Measurements from ENCODE around the gene CAPRIN1.
"Not testable (repeated sequence)": the region's sequence is repeated elsewhere in the genome, so short reads cannot be mapped to it uniquely, and the experiment has no call there.

The CAPRIN1 gene

DNA sequence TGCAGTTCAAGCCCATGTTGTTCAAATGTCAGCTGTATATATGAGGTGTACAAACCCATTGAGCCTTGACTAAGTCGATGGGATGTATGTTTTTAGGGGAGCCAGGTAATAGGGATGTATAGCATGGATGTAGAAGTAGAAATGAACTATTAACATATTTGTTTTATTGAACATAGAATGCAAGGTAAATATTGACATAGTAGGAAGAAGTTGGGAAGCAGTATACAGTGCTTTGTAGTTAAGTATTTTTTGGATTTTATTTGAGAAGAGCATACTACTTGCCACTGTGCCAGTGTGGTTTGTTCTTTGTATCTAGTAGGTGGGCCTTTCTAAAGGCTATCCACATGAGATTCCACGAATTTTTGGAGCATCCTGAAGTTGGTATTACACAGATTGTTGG is 33.1 kb downstream of the CAPRIN1 start:
- DNase-seq (ENCODE audit: low spot score) (no peak), ATAC-seq (ENCODE audit: low read depth) (no peak)
- Histone ChIP-seq H3K27ac (ENCODE audit: poor library complexity, severe bottlenecking) (no peak overlapping the region), H3K27me3 (ENCODE audit: insufficient read depth, poor library complexity, severe bottlenecking) (no peaks in the 10 kb centered on the region), H3K4me3 (ENCODE audit: severe bottlenecking) (no peak overlapping the region), H3K9me3 (ENCODE audit: severe bottlenecking) (no peaks in the 10 kb centered on the region), H3K36me3 (ENCODE audit: low read depth) (peaks cover 100% of the 10 kb centered on the region), H3K4me1 (ENCODE audit: insufficient read depth, poor library complexity, severe bottlenecking) (no peaks in the 10 kb centered on the region)
- TF ChIP-seq, protein P1, sequence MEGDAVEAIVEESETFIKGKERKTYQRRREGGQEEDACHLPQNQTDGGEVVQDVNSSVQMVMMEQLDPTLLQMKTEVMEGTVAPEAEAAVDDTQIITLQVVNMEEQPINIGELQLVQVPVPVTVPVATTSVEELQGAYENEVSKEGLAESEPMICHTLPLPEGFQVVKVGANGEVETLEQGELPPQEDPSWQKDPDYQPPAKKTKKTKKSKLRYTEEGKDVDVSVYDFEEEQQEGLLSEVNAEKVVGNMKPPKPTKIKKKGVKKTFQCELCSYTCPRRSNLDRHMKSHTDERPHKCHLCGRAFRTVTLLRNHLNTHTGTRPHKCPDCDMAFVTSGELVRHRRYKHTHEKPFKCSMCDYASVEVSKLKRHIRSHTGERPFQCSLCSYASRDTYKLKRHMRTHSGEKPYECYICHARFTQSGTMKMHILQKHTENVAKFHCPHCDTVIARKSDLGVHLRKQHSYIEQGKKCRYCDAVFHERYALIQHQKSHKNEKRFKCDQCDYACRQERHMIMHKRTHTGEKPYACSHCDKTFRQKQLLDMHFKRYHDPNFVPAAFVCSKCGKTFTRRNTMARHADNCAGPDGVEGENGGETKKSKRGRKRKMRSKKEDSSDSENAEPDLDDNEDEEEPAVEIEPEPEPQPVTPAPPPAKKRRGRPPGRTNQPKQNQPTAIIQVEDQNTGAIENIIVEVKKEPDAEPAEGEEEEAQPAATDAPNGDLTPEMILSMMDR (IDR thresholded peaks at IDR 0.05; ENCODE audit: poor library complexity, severe bottlenecking): no peak

DNA sequence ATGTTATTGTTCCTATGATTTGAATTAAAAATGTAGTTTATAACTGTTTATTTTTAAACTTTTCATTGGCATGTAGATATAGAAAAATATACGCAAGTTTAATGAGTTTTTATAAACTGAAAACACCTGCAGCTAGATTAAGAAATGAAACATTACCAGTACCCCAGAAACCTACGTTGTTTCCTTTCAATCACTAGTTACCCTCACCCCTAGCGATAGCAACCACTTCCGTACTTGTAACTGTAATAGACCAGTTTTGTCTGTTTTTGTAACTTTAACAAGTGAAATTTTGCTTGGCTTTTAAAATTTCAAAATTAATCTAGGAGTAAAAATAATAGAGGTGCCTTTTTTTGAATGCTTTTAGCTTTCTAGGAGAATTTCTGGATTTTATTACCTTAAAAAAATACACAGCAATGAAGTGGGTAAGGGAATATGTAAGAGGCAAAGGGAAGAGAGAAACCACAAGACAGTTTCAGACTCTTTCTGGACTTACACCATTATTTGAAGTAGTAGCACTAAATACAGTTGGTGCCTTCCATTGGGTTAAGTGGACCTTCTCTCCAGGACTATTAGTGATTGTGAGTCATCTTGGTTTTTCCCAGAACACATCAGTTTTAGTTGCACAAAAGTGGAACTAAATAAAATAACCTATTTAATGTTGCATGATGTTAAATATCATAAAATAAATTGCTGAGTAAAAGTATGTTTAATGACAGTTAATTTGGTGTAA is 35.2 kb downstream of the CAPRIN1 start:
- no peaks in the 10 kb centered on the region for H3K27me3 ChIP-seq (ENCODE audit: insufficient read depth, poor library complexity, severe bottlenecking)

DNA sequence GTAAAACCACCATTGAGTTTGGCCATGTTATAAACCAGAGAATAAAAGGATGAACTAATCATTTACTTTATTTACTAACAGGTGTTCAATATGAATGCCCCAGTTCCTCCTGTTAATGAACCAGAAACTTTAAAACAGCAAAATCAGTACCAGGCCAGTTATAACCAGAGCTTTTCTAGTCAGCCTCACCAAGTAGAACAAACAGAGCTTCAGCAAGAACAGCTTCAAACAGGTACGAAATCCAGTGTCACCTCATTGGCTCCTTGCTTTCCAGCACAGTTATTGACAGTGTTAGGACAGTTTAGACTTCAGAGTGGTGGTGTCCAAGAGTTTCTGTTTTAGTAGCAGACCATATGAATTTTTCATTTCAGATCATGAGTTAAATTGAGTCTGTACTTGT is 40.3 kb downstream of the CAPRIN1 start:
- H3K27ac ChIP-seq (ENCODE audit: poor library complexity, severe bottlenecking): no peak overlapping the region
- no peaks in the 10 kb centered on the region for H3K4me1 ChIP-seq (ENCODE audit: insufficient read depth, poor library complexity, severe bottlenecking)
- ATAC-seq (ENCODE audit: low read depth): no peak
- H3K9me3 ChIP-seq (ENCODE audit: severe bottlenecking): no peaks in the 10 kb centered on the region
- no peaks in the 10 kb centered on the region for H3K27me3 ChIP-seq (ENCODE audit: insufficient read depth, poor library complexity, severe bottlenecking)
- TF ChIP-seq, protein P1 (IDR thresholded peaks at IDR 0.05; ENCODE audit: poor library complexity, severe bottlenecking): no peak
- DNase-seq (ENCODE audit: low spot score): no peak
- H3K4me3 ChIP-seq (ENCODE audit: severe bottlenecking): no peak overlapping the region
- H3K36me3 ChIP-seq (ENCODE audit: low read depth): peaks cover 99% of the 10 kb centered on the region

More for the DNA sequence above, 35.2 kb downstream of the CAPRIN1 start:
- ATAC-seq (ENCODE audit: low read depth) (no peak), DNase-seq (ENCODE audit: low spot score) (no peak)
- Histone ChIP-seq H3K4me1 (ENCODE audit: insufficient read depth, poor library complexity, severe bottlenecking) (no peaks in the 10 kb centered on the region), H3K4me3 (ENCODE audit: severe bottlenecking) (no peak overlapping the region), H3K9me3 (ENCODE audit: severe bottlenecking) (no peaks in the 10 kb centered on the region), H3K36me3 (ENCODE audit: low read depth) (peaks cover 100% of the 10 kb centered on the region), H3K27ac (ENCODE audit: poor library complexity, severe bottlenecking) (no peak overlapping the region)
- TF ChIP-seq, protein P1 (IDR thresholded peaks at IDR 0.05; ENCODE audit: poor library complexity, severe bottlenecking): no peak

DNA sequence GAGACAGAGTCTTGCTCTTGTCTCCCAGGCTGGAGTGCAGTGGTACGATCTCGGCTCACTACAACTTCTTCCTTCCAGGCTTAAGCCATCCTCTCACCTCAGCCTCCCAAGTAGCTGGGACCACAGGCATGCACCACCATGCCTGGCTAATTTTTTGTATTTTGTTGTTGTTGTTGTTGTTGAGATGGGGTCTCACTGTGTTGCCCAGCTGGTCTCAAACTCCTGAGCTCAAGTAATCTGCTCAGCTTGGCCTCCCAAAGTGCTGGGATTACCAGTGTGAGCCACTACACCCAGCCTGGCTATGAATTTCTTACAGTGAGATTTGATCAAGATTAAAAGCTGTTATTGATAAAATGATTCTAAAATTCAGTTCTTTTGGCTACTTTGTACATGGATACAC is 43.4 kb downstream of the CAPRIN1 start:
- H3K27me3 ChIP-seq (ENCODE audit: insufficient read depth, poor library complexity, severe bottlenecking); H3K4me3 ChIP-seq (ENCODE audit: severe bottlenecking); DNase-seq (ENCODE audit: low spot score); H3K27ac ChIP-seq (ENCODE audit: poor library complexity, severe bottlenecking); ATAC-seq (ENCODE audit: low read depth); H3K9me3 ChIP-seq (ENCODE audit: severe bottlenecking); H3K4me1 ChIP-seq (ENCODE audit: insufficient read depth, poor library complexity, severe bottlenecking): not testable (repeated sequence)
- peaks cover 99% of the 10 kb centered on the region for H3K36me3 ChIP-seq (ENCODE audit: low read depth)

DNA sequence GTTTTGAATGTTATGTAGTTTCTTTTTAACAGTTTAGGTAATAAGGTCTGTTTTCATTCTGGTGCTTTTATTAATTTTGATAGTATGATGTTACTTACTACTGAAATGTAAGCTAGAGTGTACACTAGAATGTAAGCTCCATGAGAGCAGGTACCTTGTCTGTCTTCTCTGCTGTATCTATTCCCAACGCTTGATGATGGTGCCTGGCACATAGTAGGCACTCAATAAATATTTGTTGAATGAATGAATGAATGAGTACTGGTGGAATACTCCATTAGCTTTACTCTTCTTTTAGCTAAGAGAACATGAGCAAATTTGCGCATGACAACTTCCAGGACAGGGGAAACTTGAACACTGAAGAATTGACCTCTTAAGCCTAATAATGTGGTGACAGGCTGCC is 47.3 kb downstream of the CAPRIN1 start:
- DNase-seq (ENCODE audit: low spot score) (no peak), ATAC-seq (ENCODE audit: low read depth) (no peak)
- Histone ChIP-seq H3K4me3 (ENCODE audit: severe bottlenecking) (no peak overlapping the region), H3K36me3 (ENCODE audit: low read depth) (peaks cover 80% of the 10 kb centered on the region), H3K27ac (ENCODE audit: poor library complexity, severe bottlenecking) (no peak overlapping the region), H3K9me3 (ENCODE audit: severe bottlenecking) (no peaks in the 10 kb centered on the region), H3K4me1 (ENCODE audit: insufficient read depth, poor library complexity, severe bottlenecking) (no peaks in the 10 kb centered on the region), H3K27me3 (ENCODE audit: insufficient read depth, poor library complexity, severe bottlenecking) (no peaks in the 10 kb centered on the region)
- TF ChIP-seq, protein P1 (IDR thresholded peaks at IDR 0.05; ENCODE audit: poor library complexity, severe bottlenecking): no peak

Data from RWPE2 (cell line).